ENCODE measurements around the gene KANSL3. TPM values are rescaled to one million over a fixed set of nuclear protein-coding genes. Genes with fewer than 3 reads are reported as not detected.

Gene KANSL3
- total RNA-seq, 1 donor from 2014 or later = 22.0 TPM

DNA sequence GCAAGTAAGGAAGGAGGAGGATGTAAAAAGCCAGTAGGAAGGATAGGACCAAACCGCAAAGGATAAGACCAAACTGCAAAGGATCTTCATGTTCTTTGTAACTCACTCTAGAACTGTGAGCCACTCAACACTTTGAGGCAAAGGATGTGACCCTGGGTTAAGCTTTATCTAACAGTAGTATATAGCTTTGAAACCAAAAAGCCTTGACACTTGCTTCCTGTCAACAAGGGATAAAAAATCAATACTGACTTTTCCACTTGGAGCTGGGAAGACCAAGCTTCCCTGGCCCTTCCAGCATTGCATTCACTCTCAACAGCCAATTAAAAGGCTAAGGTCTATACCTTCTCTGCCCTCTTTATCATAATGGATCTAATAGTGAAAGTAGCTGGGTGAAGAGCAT lies 22.0 kb downstream of the KANSL3 start:
- FAIRE-seq = no peak

DNA sequence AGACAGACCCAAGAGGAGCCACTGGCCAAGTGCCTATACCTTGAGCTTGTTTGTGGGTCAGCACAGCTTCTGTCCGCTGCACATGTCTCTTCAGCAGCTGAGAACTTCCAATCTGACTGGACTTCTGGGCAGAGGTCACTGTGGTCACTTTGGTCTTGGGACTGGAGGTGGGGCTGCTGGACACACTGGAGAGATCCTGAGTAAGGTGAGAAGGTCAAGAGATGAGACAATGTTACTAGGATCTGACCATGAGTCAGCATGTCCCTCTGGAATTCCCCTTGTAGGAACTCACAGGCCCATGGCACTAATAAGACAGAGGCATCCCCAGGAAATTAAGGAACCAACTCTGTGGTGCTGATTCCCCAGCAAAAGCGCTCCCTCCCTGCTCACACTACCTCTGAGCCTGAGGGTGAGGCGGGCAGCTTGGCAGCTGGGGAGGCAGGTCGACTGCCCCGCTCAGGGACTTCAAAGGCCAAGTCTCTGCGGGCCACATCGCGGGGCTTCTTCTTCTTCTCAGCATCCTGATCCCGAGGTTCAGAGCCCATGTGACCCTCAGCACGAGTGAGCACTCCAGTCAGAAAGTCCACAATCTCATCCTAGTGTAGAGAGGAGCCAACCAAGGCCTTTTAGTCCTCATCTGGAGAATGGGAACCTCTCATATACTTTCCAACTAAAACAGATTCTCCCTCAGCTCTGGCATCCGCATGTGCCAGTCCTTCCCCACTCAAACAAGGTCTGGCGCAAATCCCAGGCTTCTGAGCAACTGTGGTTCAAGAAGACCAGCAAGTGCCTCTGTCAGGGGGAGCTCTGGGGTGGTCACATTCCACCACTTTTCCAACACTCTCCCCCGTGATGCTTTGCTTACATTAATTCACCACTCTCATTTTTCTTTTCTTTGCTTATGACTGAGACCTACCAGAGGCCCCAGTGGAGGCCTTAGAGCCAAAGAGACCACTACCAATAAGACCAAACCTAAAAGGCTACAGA lies 29.4 kb downstream of the KANSL3 start:
- FAIRE-seq (no peak), DNase-seq (ENCODE audit: low spot score in 2 of 2) (no peak)

More for the DNA sequence above, 22.0 kb downstream of the KANSL3 start:
- no peak for DNase-seq (ENCODE audit: low spot score in 2 of 2)

DNA sequence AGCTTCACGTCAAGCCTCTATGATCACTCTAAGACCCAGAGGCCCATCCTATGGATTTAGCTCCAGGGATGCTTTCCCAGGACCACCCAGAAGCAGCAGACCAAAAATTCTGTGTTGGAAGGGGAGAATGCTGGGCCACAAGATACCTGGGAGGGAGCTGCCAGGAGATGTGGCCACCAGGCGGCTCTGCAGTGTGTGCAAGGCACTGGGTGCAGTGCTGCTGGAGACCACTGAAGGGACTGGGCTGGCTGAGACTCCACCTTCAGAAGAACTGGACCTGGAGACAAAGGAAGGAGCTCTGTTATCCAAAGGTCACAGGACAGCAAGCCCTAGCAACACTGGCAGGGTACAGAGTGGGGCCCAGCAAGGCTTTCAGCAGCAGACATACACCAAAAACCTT lies 34.0 kb downstream of the KANSL3 start:
- FAIRE-seq = no peak
- no peak for DNase-seq (ENCODE audit: low spot score in 2 of 2)

DNA sequence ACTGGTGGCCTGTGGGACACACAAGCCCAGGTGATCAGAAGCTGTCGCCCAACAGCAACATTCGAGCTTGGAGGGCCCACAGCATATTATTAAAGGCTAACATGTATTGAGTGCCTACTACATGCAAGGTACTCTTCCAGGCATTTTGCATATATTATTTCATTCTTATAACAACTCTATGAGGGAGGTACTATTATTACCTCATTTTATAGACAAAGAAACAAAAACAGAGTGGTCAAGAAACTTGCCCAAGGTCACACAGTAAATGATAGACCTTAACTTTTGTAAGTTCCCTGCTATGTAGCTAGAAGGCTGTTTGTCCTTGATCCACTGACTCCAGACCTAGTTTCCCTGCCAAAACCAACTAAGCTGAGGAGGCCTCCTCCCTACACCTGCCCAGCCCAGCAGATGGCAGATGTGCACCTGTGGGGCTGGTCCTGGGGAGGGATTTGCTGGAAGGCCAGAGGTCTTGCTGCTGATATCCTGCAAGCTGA lies 35.7 kb downstream of the KANSL3 start:
- FAIRE-seq = no peak
- DNase-seq (ENCODE audit: low spot score in 2 of 2) = no peak

DNA sequence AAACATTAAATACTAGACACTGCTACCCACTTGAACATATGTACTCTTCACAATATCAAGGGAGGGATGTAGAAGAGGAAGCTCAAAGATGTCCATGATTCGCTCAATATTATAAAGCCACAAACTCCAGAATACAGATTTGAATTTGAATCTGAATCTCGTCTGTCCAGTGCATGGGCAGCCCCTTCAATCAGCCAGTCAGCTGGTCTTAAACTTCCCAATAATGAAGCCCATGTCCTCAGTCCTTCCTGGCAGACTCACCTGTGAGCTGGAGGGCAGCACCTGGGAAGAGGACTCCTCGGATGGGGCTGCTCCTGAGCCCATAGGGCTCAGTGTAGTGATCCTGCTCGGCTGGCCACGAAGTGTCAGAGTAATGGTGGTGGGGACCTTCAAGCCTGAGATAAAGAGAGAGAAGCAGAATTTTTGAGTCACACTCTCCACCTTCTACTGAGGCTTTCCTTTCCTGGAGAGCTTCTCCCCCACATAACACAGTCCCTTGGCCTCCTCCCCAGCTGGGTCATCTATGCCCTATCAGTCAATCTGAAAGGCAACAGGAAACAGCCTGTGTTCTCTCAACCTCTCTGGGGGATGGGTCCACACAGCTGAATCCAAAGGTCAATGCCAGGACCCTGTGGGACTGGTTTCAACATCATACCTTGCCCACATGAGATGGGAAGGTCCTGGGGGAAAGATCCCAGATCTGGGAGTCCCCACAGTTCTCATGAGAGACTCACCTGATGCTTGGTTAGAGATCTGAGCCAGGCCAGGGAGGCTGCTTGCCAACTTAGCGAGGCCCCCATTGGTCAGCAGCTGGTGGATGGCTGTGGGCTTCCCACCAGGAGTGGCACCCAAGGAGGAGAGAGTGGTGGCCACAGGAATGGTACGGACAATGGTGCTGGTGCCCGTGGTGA lies 36.5 kb downstream of the KANSL3 start:
- no peak for DNase-seq (ENCODE audit: low spot score in 2 of 2)
- FAIRE-seq = no peak

DNA sequence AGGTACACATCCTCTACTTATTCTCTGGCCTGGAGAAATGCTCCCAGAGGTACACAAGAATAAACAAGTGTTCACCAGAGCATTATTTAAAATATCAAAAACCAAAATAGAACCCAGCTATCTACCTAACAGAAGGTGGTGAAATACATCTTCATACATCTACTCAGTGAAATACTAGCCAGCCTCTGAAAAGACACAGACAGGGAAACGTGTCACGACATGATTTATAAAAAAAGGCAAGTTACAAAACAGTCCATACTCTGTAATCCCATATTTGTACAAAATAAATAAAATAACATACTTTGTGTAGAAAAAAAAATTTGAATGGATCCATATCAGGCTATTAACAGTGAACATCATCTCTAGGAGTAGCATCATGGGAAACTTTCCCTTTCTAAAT lies 38.2 kb downstream of the KANSL3 start:
- FAIRE-seq (no peak), DNase-seq (ENCODE audit: low spot score in 2 of 2) (no peak)

DNA sequence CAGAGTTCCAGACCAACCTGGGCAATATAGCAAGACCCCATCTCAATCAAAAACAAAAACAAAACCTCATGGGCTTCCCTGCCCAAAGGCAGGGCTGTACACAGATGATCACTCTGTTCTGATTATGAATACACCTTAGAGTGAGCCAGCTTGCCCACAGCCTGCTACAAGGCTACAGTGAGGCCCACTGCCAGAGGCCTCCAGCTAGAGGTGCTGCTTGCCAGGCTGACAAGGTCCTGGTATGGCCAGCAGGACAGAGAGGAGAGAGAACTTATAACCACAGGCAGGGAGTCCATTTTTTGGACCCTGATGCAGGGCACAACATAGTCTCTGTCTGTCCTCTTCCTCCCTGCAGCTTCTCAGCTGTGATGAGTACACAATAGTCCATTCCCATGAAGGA lies 41.5 kb downstream of the KANSL3 start:
- DNase-seq (ENCODE audit: low spot score in 2 of 2) (peak in 1 of 2 donors; percentile 8), FAIRE-seq (no peak)

DNA sequence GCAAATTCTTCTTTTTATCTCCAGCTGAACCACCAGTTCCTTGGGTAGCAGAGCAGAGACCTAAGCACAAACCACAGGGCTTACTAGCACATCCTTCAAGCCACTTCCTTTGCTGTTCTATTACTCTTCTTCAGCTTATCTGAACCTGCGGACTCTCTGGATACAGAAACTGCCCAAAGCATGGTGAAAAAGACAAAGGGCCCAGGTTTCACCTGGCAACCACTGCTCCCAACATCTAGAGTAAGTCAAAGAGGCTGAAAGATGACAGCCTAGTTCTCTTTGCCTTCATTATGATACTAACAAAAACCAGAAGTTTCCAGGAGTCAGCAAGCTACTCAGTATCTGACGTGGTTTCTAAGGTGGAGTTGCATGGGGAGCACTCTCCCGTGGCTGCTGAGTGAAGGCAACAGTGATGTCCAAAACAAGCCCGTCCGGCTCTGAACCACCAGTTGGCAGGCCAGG lies 43.4 kb downstream of the KANSL3 start:
- FAIRE-seq = no peak
- DNase-seq (ENCODE audit: low spot score in 2 of 2) = no peak

DNA sequence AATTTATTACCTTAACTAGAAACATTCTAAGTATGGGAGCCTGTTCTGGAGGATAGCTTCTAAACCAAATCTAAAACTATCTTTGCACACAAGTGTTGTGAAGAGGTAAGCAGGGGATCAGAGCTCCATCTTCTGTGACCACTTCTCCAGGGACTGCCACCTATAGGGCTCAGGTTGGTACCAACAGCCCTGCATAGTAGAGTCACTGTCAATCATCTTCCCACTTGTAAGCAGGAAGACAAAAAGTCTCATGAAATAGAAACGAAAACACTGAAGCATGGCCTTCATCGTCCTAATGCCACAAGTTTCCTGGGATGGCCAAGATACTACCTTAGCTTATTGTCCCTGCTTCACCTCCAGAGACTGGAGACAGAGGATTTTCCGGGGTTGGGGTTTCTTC lies 43.8 kb downstream of the KANSL3 start:
- FAIRE-seq (no peak), DNase-seq (ENCODE audit: low spot score in 2 of 2) (no peak)

DNA sequence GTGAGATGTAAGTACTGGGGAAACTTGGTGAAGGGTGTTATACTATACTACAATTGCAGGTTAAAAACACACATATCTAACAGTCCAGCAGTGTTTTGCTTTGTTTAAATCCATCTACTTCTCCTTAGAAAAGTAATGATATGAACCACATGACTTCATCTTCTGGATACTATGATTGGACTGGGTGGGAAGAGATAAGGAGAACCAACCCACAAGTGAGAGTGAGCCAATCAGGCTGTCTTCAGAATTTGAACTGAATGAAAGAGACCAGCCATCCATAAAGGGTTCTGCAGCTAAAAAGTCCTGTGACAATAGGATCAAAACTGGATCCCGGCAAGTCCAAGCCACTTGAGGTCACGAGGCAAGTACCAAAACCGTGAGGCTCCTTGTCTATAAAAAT lies 46.6 kb downstream of the KANSL3 start:
- no peak for FAIRE-seq
- DNase-seq (ENCODE audit: low spot score in 2 of 2) = no peak

DNA sequence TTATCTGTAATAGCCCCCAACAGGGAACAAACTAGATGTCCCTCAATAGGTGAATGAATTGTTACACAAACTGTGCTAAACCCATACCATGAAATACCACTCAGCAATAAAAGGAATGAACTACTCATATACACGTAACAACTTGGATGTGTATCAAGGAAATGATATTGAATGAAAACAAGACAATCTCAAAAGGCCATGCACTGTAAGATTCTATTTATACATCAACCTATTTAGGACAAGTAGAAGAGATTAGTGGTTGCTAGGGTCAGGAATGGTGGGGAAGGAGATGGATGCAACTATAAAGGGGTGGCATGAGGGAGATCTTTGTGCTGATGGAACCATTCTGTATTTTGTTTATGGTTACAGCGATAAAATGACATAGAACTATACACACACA lies 47.1 kb downstream of the KANSL3 start:
- FAIRE-seq (no peak), DNase-seq (ENCODE audit: low spot score in 2 of 2) (no peak)

DNA sequence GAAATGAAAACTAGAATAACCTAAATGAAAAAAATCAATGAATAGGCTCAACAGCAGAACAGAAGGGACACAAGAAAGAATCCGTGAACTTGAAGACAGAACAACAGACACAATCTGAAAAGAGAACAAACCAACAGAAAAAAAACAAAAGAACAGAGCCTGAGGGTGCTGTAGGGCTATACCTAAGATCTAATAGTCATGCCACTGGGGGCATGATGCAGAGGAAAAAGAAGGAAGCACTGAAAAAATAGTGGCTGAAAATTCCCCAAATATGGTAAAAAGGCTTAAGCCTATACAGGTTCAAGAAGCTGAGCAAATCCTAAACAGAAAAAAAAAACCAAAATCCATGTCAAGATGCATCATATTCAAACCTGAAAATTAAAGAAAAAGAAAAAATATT lies 50.3 kb downstream of the KANSL3 start:
- DNase-seq (ENCODE audit: low spot score in 2 of 2) (no peak), FAIRE-seq (no peak)

DNA sequence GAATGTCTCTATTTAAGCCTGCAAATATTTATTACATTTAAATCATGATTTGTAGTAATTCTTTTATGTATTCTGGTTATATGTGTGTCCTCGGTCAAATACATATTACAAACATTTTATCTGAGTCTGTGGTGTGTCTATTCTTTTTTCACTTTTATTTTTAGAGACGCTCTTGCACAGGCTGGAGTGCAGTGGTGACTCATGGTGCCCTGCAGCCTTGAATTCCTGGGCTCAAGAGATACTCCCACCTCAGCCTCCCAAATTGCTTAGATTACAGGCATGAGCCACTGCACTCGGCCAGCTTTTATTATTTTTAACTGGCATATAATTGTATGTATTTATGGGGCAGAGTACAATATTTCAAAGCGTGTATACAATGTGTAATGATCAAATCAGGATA lies 54.1 kb downstream of the KANSL3 start:
- FAIRE-seq = no peak
- no peak for DNase-seq (ENCODE audit: low spot score in 2 of 2)

DNA sequence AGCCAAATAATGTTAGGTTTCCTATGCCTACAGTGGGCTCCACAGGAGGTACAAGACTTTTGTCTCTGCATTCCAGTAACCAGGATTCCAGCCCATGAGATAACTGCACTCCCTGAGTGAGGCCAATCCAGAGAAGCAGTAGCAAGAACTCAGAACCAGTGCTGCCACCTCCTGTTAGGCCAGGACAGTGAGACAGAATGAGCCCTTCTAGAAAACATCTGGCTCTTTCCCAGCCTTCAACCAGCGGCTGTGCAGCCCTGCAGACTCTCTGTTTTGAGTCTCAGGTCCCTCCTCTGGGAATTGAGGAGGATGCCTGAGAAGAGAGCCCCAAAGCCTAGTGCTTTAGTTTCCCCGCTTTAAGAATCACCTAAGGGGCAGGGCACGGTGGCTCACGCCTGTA lies 57.3 kb downstream of the KANSL3 start:
- no peak for FAIRE-seq
- DNase-seq (ENCODE audit: low spot score in 2 of 2) = no peak

DNA sequence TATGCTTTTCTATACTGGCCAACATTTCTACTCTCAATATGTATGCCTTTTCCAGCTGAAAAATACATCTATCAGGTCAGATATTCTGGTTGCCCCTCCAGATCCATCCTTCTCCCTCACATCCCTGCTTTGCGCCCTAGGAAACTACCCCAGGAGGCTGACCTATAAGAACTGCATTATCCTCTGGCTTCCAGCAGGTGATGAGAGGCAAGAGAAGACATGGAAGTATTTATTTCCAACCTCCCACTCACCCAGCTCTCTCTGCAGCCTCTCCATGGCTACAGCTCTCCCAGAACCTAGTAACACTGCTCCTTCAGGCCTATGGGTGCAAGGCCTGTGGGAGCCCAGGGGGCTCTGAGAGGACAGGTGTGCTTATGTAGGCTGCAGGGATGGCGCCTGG lies 58.7 kb downstream of the KANSL3 start:
- DNase-seq (ENCODE audit: low spot score in 2 of 2) (no peak), FAIRE-seq (no peak)

DNA sequence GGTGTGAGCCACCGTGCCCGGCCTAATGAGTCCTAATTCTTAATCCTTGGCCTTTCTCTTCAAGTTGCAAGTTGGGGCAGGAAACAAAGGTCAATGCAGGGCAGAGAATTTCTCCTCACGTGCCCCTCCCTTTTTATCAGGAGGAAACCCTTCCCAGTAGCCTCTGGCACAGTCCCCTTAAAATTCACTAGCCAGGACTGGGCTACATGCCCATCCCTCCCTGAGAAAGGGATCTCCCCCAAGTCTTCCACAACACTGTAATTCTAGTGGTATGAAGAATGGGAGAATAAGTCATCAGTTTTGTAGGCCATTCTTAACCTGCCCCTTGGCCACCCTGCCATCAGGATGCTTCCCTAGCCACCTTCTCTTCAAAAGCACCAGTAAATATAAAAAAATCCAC lies 59.4 kb downstream of the KANSL3 start:
- FAIRE-seq = no peak
- DNase-seq (ENCODE audit: low spot score in 2 of 2) = no peak

DNA sequence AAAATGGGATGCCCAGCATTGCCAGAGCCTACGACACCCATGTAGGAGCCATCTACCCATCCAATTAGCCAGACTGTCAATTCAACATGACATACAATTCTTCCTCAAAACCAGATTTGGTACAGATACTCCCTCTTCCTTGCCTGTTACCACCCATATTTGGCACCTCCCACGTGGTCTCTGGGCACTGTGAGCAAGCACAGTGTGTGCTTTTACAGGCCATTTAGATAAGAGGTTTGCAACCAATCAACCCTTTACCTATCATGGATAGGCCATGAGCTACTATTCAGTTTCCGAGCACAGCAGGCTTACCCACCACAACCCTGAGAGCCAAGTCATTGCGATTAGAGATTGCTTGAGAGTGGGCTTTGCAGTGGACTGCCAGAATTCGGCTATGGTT lies 60.6 kb downstream of the KANSL3 start:
- no peak for DNase-seq (ENCODE audit: low spot score in 2 of 2)
- no peak for FAIRE-seq

DNA sequence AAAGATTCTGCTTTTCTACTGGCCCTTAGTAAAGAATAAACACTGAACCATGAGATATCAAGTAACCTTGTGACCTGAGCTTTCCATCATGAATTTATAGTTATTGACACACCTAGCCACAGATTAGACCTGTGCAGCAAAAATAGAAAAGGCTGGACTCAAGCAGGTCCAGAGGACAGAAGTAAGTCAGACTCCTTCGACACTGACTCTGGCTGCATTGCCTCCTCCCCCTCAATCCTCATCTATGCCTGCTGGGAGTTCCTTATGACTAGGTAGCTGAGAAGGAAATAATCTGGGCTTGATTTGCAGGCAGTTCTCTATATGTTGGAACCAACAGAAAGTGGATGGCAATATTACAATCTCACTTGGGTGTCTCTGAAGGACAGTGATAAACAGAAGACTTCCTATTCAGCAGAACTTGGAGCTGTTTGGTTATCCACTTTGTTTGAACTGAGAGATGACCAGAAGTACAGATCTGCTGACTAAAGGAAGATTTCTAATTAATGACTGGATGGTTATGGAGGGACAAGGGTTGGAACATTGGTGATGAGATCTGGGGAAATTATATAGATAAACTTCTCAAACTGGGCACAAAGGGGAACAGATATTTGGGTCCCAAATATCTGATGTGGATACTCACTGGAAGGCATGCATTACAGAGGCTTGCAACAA lies 62.2 kb downstream of the KANSL3 start:
- FAIRE-seq = no peak
- DNase-seq (ENCODE audit: low spot score in 2 of 2) = no peak

DNA sequence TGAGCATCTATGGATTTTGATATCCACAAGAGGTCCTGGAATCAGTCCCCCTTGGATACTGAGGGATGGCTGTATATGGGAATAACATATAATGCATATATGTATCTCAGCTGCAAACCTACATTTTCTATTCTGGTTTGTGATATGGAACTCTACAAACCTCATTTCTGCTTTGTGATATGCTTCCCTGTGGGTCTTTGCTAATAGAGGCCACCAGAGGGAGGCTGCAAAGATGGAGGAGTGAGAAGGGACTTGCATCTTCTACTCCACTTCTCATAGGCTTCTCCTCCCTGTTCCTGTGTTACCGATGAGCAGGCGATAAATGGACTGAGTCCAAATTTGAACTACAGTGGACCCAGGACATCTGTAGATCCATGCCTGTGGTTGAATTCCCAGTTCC lies 63.7 kb downstream of the KANSL3 start:
- DNase-seq (ENCODE audit: low spot score in 2 of 2) (no peak), FAIRE-seq (no peak)

DNA sequence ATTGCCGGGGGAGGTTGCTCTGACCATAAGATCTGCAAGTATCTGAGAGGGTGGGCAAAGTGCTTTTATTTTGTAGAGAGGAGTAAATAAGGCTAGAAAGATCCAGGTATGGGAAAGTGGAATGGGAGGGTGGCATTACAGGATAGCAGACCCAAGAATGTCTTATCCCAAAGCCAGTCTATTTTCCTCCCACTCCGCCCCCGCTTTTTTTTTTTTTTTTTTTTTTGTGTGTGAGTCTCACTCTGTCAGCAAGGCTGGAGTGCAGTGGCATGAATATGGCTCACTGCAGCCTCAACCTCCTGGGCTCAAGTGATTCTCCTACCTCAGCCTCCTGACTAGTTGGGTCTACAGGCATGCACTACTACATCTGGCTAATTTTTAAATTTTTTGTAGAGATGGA lies 70.0 kb downstream of the KANSL3 start:
- DNase-seq (ENCODE audit: low spot score in 2 of 2) (no peak), FAIRE-seq (no peak)

DNA sequence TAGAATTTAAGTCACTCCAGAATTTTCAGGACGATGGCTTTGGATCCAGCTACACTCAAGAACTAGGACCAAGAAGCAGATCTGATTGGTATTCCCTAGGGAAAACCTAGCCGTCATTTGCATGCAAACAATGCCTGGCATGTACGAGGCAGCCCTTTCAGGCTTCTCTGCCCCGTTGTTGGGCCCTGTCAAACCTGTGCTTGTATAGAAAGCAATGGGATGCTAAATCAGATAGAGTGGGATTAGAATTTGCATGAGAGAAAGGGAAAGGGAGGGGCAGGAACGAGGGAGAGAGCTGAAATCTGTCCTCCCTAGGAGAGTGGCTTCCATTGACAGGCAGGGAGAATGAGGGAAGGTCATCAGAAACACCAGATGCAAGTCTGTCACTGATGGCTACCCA lies 73.0 kb downstream of the KANSL3 start:
- FAIRE-seq = no peak
- no peak for DNase-seq (ENCODE audit: low spot score in 2 of 2)

Measured in frontal cortex (tissue), 4 donors.